Fibroblast of skin of abdomen (primary cell): ENCODE measurements around the gene MFAP3L. TPM values are rescaled to one million over a fixed set of nuclear protein-coding genes. Genes with fewer than 3 reads are reported as not detected.
"Not testable (repeated sequence)": the region's sequence is repeated elsewhere in the genome, so short reads cannot be mapped to it uniquely, and the experiment has no call there.

ENCODE experiments used
- DNase-seq: peaks from one replicate; pipeline ENCODE4 v3.0.0-alpha.2; 2013
- polyA plus RNA-seq, 2 experiments: library from polyadenylated mRNA; unstranded; fragments of 120-200 nt; gene quantifications; one replicate each; pipeline ENCODE4 v1.2.1, GENCODE V29; 2013; ENCODE audit not compliant: insufficient read length in 2 of 2

Gene MFAP3L
- 7.0 TPM for polyA plus RNA-seq (2013, experiment 1 of 2; ENCODE audit: insufficient read length)
- 7.2 TPM for polyA plus RNA-seq (2013, experiment 2 of 2; ENCODE audit: insufficient read length)

DNA sequence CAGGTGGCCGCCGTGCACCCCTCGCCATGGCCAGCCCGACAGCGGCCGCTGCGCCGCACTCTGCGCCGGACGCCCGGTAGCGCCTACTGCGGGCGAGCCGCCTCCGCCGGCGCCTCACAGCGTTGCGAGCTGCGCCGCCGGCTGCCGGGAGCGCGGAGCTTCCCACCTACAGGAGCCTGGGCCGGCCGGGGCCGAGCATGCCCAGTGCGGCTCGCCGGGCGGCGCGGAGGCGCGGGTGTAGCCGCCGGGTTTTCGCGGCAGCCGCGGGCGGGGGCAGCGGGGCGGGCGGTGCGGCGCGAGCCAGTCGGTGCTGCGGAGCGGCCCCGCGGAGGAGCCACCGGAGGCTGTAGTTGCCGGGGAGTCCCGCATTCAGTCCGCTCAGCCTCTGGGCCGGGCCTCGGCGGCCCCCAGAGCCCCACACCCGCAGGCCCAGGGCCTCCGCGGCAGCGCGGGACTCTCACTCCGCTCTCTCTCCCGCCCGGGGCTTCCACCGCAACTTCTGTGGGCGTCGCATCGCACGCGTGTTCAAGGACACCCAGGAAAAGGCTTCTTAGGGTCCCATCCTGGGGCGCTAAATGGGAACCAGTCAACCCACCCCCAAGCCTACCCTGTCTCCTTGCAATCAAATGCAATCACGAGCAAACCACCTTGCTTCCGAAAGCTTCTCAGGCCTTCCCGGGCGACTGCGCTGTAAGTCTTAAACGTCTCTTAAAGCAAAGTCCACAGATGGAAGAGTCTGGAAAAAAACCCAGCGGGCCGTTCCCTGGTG, at the start of gene MFAP3L:
Gene MFAP3L, minus strand, starts transcription at position 143 of the 769 bp plus-strand sequence. CDS start 20,518 bp downstream, outside the sequence.
- peak; percentile 94 for DNase-seq

- DNase-seq: no peak
Observed at GRCh38 chr4:170071196-170071595, 45.0 kb upstream of the MFAP3L start.

- no peak for DNase-seq
Observed at GRCh38 chr4:170068438-170069128, 42.4 kb upstream of the MFAP3L start.

DNA sequence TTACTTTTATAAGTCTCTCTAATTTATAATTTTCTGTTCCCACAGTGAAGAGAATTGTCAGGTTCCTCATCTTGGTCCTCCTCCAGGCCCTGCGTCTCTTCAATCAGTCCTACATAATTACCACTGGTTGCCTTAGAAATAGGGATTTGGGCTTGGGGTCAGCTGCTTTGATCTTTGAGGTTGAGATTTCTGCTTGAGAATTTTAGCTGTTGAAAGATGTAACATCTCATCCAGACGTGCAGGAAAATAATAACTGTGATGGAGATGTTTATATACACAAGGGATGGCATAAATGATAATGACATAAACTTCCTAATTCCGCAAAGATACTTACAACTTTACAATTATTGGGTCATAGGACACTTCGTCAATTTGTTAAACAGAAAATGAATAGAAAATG, 33.2 kb upstream of the MFAP3L start:
- no peak for DNase-seq

GRCh38 chr4:170058826-170059225, 32.6 kb upstream of the MFAP3L start:
- no peak for DNase-seq

DNA sequence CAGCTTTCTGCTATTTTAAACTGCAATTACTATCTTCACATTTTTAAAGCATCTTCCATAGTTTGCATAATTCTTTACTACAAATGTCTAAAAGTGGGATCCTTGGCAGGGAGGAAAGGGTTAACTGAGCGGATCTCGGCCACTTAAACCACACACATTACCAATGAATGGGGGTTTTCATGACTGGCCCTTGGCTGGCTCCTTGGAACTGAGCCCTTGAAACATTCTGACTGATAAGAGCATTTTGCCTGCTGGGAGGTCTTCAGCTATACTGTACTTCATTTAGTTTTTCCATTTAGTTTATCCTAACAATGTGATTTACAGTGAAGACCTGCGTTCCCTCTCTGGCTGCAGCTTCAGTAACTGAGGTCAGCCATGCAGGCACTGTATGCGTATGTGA, 31.7 kb upstream of the MFAP3L start:
- DNase-seq: no peak

DNA sequence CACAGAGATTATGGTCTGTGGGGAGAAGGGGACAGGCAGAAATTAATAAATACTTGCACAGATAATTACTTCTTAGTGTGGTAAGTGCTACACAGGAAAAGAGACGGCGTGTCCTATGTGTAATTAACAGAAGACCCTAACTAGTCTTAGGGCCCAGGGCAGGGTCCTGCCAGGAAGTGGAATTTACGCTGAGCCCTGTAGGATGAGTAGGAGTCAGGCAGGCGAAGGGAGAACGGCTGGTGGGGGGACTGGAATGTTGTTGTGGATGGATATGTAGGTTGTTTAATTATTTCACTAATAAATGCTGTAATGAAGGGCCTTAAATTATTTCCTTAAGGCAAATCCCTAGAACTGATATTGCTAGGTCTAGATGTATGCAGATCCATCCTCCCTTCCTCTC, 26.7 kb upstream of the MFAP3L start:
- no peak for DNase-seq

DNA sequence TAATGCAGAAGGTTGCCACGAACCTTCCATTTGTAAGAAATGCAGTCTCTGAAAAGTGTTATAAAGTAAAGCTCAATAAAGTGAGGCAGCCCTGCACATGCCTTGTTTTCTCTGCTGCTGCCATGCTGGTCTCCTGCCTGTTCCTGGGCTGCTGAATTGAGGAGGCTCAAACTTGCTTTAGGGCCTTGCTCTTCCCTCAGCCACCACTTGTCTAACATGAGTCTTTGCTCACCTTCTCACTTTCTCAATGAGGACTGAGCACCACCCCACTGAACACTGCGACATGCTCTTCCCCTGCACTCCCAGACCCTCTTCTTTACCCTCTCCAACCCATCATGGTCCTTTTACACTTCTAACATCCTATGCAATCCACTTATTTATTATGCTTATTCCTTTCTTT, 25.2 kb upstream of the MFAP3L start:
- DNase-seq: no peak

DNA sequence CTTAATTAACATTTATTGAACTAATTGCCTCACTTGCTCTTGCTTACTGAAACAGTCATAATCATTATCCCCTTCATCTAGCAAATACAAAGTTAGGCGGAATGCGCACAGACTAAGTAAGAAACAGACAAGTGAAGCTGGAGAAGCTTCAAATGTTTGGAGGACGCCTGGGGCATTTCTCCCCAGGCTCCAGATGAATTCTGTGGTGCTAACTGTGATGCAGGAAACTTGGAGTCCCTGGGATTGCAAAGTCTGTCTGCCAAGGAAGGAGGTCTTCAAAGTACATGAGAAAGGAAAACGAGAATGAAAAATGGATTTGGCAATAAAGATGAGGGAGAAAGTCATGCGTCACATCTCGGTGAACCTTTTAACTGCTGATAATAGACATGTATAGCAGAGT, 23.6 kb upstream of the MFAP3L start:
- no peak for DNase-seq

DNA sequence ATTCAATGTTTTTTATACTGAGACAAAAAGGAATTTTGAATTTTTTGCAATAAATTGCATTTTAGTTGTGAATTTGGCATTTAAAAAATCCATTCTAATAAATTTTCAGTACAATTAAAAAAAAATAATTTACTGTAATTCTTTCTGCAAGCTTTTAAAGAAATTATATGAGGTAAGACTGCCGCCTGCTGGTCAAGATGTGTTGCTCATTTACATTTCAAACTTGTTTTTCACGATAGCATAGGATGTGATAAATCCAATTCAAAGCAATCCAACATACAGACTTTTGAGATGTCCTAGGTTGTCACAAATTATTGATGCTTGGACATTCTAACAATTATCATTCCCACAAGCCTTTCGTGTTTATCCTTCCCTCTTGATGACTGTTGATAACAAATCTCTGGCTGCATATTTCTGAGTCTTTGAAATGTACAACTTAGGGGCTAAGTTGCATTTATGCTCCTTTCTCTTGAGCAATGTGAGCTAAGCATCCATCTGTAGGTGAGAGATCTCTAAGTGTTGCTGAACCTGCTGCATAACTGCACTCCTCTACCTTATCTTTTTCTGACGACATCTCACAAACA, 21.7 kb upstream of the MFAP3L start:
- peak; percentile 65 for DNase-seq

DNA sequence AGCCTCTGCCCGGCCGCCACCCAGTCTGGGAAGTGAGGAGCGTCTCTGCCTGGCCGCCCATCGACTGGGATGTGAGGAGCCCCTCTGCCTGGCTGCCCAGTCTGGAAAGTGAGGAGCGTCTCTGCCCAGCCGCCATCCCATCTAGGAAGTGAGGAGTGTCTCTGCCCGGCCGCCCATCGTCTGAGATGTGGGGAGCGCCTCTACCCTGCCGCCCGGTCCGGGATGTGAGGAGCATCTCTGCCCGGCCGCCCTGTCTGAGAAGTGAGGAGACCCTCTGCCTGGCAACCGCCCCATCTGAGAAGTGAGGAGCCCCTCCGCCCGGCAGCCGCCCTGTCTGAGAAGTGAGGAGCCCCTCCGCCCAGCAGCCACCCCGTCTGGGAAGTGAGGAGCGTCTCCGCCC, 20.0 kb upstream of the MFAP3L start:
- DNase-seq: not testable (repeated sequence)

GRCh38 chr4:170040031-170040680, 14.0 kb upstream of the MFAP3L start:
- DNase-seq: no peak

- DNase-seq: no peak
Observed at GRCh38 chr4:170038769-170039168, 12.6 kb upstream of the MFAP3L start.

GRCh38 chr4:170038232-170038631, 12.0 kb upstream of the MFAP3L start:
- DNase-seq: no peak

DNA sequence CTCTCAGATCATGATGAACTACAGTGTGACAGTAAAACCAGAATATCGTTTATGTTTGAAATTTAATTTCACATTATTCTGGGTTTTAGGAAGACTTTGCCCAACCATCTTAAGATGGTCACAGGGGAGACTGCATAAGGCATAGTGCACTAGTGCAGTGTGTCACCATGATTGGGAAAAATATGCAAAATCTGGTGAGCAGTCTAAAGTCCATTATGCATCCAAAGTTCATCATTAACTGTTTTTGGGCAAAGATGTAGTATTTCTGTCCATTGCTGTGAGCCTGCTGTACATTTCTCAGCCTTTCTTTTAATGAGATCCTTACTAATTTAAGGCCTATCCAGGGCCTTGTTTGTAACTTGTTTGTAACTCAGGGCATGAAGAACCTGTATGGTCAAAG, 11.3 kb upstream of the MFAP3L start:
- no peak for DNase-seq

DNA sequence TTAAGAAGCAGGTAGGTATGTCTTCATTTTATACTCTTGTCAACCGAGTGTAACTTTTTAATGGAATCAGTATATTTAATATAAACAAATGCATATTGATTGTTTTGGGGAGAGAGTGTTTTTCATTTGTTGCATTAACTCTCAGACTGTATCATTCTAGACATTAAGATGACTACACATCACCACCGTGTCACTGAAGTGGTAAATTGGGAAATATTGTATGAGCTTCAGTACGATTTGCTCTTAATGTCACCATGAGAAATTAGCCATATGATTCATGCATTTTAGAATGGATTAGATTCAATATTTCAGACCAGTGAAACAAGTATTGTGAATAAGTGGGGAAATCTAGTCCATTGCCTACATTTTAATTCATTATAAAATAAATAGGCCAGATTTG, 9.7 kb upstream of the MFAP3L start:
- no peak for DNase-seq

- no peak for DNase-seq
Observed at GRCh38 chr4:170035231-170035630, 9.0 kb upstream of the MFAP3L start.

DNA sequence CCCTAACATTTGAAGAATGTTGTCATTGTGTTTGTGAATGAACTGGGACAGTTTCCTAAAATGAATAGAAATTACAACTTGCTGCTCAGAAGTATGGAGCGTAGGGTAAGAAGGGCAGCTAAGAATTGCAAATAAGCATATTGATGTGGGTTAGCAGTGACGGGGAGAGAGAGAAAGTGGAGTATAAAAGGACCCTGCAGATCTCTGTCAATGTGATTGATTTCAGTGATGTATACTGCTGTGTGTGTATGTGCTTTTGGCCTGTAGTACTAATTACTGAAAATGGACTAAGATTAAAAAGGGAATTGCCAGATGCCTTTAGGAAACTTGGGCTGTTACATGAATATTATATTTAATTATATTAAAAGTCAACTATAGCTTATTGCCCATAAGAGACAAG, 7.8 kb upstream of the MFAP3L start:
- no peak for DNase-seq

DNA sequence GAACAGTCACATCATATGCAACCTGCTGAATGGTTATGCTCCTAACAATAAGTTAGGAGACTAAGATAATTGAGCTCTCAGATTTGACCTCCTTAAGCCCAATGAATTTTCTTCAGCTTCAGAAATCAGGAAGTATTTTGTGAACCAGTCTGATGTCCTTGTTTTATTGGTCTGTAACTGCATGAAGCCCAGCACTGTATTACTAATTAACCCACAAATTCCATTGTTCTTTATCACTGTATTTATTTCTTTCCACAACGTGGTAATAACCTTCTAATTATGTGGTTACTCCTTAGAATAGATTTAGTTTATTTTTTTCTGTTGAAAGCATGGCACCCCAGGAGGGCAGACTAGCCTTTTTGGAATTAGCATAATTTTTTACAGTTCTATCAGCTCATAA, 3.9 kb upstream of the MFAP3L start:
- DNase-seq: peak; percentile 44

DNA sequence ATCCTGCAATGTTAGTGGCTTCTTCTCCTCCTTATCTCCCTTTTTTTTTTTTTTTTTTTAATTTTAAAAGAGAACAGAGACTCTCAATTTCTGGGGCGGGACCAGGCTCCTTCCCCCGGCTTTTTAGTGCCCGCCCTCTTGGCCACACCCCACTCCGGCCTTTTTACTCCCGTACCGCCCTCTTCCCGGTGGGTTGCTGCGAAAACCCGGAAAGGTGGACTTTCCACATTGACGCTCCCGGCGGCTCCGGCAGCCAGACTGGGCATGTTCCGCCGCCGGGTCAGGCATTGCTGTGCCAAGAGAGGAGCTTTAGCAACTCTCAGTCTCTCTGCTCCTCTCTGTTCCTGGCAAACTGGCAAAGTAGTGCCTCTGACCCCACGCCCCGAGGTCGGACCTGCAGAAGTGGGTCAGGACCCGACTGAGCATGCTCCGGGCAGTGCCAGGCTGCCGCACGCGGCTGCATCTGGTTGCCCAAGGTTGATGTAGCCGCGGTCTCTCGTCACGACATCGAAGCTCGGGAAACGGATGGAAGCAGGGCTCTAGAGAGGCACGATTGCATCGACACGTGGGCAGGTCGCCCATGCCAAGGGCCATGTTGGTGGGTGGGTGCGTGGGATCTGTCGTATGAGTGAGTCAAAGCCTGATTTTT, 1.1 kb upstream of the MFAP3L start:
- peak; percentile 98 for DNase-seq

DNA sequence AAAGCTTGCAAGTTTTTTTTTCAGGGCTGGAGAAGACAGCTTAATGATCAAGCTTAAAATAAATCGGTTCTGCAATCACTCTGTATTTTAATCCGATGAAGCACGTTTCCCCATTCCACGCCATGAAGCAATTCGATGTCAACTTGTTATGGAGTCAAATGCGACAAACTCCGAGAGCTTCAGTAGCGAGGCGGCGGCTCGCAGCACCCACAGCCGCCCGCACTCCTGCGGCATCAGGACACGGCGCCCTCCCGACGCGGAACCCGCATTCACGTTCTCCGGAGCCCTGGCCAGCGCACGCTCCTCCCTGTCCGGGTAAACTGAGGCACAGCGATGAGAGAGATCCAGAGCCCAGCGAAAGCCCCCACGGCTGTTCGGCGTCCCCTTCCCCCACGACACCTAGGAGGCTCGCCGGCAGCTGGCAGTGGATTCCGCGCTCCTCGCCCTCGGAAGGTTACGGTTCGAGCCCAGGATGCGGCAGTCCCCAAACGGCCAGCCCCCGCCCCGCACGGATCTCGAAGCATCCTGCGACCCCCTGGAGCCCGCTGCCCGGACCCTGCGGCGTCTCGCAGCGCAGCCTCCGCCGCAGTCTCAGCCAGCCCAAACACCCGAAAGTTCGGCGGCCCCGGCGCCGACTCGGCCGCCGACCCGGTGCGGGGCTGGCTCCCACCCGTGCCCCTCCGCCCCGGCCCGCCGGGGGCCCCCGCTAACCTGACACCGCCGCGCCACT, 507 bp downstream of the MFAP3L start:
- peak; percentile 21 for DNase-seq

DNA sequence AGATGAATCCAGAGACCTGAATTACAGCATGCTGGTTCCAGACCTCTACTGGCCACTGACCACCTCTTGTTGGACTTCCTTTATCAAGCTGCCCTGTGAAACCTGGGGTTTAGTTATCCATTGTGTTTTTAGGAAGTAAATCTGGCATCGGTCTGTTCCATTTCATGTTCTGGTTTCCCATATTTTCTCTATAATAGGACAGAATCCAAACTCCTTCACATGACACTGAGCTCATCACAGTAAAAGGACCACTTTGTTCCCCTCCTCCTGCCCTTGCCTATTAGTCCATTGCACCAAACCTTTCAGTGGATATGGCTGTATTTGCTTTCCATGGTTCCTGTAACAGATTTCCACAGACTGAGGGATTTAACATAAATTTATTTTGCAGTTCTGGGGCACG, 4.0 kb downstream of the MFAP3L start:
- DNase-seq: no peak
